Caco-2 (cell line): ENCODE results near the gene SRD5A1. TPM values are rescaled to one million over a fixed set of nuclear protein-coding genes. Genes with fewer than 3 reads are reported as not detected.

Experiments
- BruUV-seq: library from RNA; stranded (reverse); fragments of 400-500 nt; replicated peaks from 2 replicates; lab custom pipeline; 2021; lab: Mats Ljungman, UMichigan
- CTCF ChIA-PET: fragments of 300-600 bp; sonication (Branson Sonifier 250); formaldehyde crosslinking; loops from one replicate; lab custom pipeline; 2022; ENCODE audit warnings: antibody characterized with exemption; lab: Charles Lee
- POLR2A ChIA-PET: fragments of 300-600 bp; sonication (Branson Sonifier 250); formaldehyde crosslinking; loops from one replicate; lab custom pipeline; 2022; ENCODE audit warnings: antibody characterized with exemption; lab: Charles Lee
- DNase-seq, 2 experiments: peaks; one replicate each; pipeline versions ENCODE4 v3.0.0 to v3.0.0-alpha.2; 2020 to 2022
- H3K27me3 ChIP-seq: replicated peaks from 2 replicates; pipeline ENCODE4 v1.6.0; 2011; ENCODE audit warnings: low read length; ENCODE audit not compliant: control insufficient read depth, insufficient read depth
- H3K36me3 ChIP-seq: 2 replicates; pipeline ENCODE4 v1.5.1; 2011; ENCODE audit warnings: low read length; ENCODE audit not compliant: control insufficient read depth, insufficient read depth
- H3K4me1 ChIP-seq: fragments of 250-450 bp; sonication (Bioruptor Pico); 2 replicates; pipeline ENCODE4 v1.5.1; 2020; ENCODE audit warnings: mild to moderate bottlenecking
- H3K4me3 ChIP-seq: 2 replicates; pipeline ENCODE4 v1.5.1; 2011; ENCODE audit warnings: low read depth, mild to moderate bottlenecking, control low read depth, low read length
- H3K9me3 ChIP-seq: fragments of 250-450 bp; sonication (Bioruptor Pico); 2 replicates; pipeline ENCODE4 v1.5.1; 2020; ENCODE audit warnings: mild to moderate bottlenecking, moderate library complexity
- H3K27ac Mint-ChIP-seq: one replicate; pipeline ENCODE4 v1.8.0; 2022; ENCODE audit warnings: mixed read lengths; ENCODE audit not compliant: unreplicated experiment
- H3K27me3 Mint-ChIP-seq: one replicate; pipeline ENCODE4 v1.8.0; 2022; ENCODE audit warnings: mixed read lengths; ENCODE audit not compliant: insufficient read depth, unreplicated experiment
- H3K36me3 Mint-ChIP-seq: one replicate; pipeline ENCODE4 v1.8.0; 2022; ENCODE audit warnings: mild to moderate bottlenecking, mixed read lengths; ENCODE audit not compliant: insufficient read depth, unreplicated experiment
- H3K4me1 Mint-ChIP-seq: one replicate; pipeline ENCODE4 v1.8.0; 2022; ENCODE audit warnings: low read depth, mixed read lengths; ENCODE audit not compliant: unreplicated experiment
- H3K4me3 Mint-ChIP-seq: one replicate; pipeline ENCODE4 v1.8.0; 2022; ENCODE audit warnings: mild to moderate bottlenecking, moderate library complexity, mixed read lengths; ENCODE audit not compliant: unreplicated experiment
- H3K9me3 Mint-ChIP-seq: one replicate; pipeline ENCODE4 v1.8.0; 2022; ENCODE audit warnings: mixed read lengths; ENCODE audit not compliant: unreplicated experiment
- intact Hi-C: fragments of 100-400 bp; cut with micrococcal nuclease; formaldehyde crosslinking; loops from one replicate; pipeline ENCODE4 v1.10.0; 2022; ENCODE audit not compliant: unreplicated experiment
- total RNA-seq: library from RNA; stranded (reverse); gene quantifications from 2 replicates; pipeline ENCODE4 v1.2.3, GENCODE V29; 2022
- TF ChIP-seq, protein P1 (sequence below), 2 experiments: fragments of 200-600 bp in 1 of 2; IDR thresholded peaks; 1 replicate in 1 of 2; 2 replicates in 1 of 2; pipeline versions ENCODE4 v1.5.1 to v1.8.0; 2011 to 2022; ENCODE audit warnings: antibody characterized with exemption in 1 of 2, control low read depth in 1 of 2, inconsistent platforms in 1 of 2, low read depth in 1 of 2, low read length in 1 of 2, mild to moderate bottlenecking in 1 of 2, moderate library complexity in 1 of 2; ENCODE audit not compliant: insufficient read depth in 1 of 2, severe bottlenecking in 1 of 2, unreplicated experiment in 1 of 2

The SRD5A1 gene
- total RNA-seq, 1 experiment from 2014 or later, result 19.4 TPM

DNA sequence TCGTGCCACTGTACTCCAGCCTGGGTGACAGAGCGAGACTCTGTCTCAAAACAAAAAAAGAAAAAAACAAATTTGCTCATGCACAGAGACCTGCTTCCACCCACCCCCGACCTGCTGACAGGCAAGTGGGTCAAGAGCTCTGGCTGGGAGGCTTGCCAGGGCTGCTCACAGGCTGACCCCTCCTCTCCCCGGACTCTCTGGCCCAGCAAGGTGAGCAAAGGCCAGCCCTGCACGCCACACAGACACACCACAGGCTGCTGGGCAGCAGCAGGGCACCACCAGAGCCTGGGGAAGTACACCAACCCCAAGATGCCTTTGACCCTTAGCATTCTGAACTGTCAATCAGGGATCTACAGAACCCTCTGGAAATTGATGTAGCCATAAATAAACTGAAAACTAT is 29.6 kb upstream of the SRD5A1 start:
- Mint-ChIP-seq H3K27ac (no peak overlapping the region), H3K36me3 (peaks cover 93% of the 10 kb centered on the region), H3K9me3 (no peaks in the 10 kb centered on the region), H3K27me3 (no peaks in the 10 kb centered on the region), H3K4me1 (no peaks in the 10 kb centered on the region), H3K4me3 (no peak overlapping the region)
- no peaks in the 10 kb centered on the region for H3K27me3 ChIP-seq
- TF ChIP-seq, protein P1, sequence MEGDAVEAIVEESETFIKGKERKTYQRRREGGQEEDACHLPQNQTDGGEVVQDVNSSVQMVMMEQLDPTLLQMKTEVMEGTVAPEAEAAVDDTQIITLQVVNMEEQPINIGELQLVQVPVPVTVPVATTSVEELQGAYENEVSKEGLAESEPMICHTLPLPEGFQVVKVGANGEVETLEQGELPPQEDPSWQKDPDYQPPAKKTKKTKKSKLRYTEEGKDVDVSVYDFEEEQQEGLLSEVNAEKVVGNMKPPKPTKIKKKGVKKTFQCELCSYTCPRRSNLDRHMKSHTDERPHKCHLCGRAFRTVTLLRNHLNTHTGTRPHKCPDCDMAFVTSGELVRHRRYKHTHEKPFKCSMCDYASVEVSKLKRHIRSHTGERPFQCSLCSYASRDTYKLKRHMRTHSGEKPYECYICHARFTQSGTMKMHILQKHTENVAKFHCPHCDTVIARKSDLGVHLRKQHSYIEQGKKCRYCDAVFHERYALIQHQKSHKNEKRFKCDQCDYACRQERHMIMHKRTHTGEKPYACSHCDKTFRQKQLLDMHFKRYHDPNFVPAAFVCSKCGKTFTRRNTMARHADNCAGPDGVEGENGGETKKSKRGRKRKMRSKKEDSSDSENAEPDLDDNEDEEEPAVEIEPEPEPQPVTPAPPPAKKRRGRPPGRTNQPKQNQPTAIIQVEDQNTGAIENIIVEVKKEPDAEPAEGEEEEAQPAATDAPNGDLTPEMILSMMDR (IDR thresholded peaks at IDR 0.05; ENCODE audit: insufficient read depth in 1 of 2, low read depth in 1 of 2, low read length in 1 of 2, severe bottlenecking in 1 of 2, unreplicated experiment in 1 of 2), result no peak
- DNase-seq, result no peak
- H3K9me3 ChIP-seq, result no peaks in the 10 kb centered on the region
- BruUV-seq, result no TSS peak
- no peaks in the 10 kb centered on the region for H3K4me1 ChIP-seq
- intact Hi-C loops, result no loop called here
- H3K4me3 ChIP-seq, result no peak overlapping the region
- ChIA-PET CTCF (no interaction called here), POLR2A (no interaction called here)
- peaks cover 2% of the 10 kb centered on the region for H3K36me3 ChIP-seq

DNA sequence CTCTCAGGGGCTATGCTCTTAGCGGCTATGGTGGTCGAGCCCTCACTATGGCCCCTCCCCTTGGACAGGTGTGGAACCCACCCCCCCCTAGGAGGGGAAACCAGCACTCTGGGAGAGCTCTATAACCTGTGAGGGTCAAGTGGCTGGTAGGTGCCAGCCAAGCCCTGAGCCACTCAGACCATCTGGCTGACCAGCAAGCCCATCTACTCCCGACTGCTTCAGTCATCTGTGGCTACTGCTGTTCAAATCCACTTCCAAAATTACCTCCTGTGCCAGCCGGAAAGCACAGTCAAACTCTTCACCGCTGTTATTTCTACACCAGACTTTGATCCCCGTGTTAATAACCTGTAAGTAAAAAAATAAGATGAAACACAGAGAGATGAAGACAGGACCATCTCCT is 28.9 kb upstream of the SRD5A1 start:
- H3K27ac Mint-ChIP-seq, result no peak overlapping the region
- Histone ChIP-seq H3K4me1 (no peaks in the 10 kb centered on the region), H3K4me3 (no peak overlapping the region), H3K9me3 (no peaks in the 10 kb centered on the region), H3K27me3 (no peaks in the 10 kb centered on the region), H3K36me3 (peaks cover 4% of the 10 kb centered on the region)
- POLR2A ChIA-PET, result no interaction called here
- no peaks in the 10 kb centered on the region for H3K4me1 Mint-ChIP-seq
- no peaks in the 10 kb centered on the region for H3K9me3 Mint-ChIP-seq
- CTCF ChIA-PET, result no interaction called here
- H3K36me3 Mint-ChIP-seq, result peaks cover 90% of the 10 kb centered on the region
- H3K27me3 Mint-ChIP-seq, result no peaks in the 10 kb centered on the region
- DNase-seq, result no peak
- TF ChIP-seq, protein P1 (IDR thresholded peaks at IDR 0.05; ENCODE audit: insufficient read depth in 1 of 2, low read depth in 1 of 2, low read length in 1 of 2, severe bottlenecking in 1 of 2, unreplicated experiment in 1 of 2), result no peak
- BruUV-seq, result no TSS peak
- intact Hi-C loops, result no loop called here
- no peak overlapping the region for H3K4me3 Mint-ChIP-seq

DNA sequence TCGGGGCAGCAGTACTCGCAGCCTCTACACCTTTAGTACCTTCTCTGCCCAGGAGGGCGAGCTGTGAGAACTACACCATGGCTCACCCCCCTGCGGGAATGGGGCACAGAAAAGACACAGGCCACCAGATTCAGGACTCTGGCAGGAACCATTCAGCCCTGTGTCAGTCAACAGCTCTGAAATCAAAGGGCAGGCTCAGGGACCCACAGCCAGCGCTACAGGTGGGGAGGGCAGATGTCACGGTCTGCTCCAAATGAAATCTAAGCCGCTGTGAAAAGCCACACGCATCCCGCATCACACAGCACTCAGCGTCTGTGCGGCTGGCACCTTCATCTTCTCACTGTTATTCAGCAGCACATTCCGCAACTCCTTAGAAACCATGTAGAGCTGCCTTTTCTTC is 28.3 kb upstream of the SRD5A1 start:
- DNase-seq, result no peak
- TF ChIP-seq, protein P1 (IDR thresholded peaks at IDR 0.05; ENCODE audit: insufficient read depth in 1 of 2, low read depth in 1 of 2, low read length in 1 of 2, severe bottlenecking in 1 of 2, unreplicated experiment in 1 of 2), result no peak
- intact Hi-C loops, result no loop called here
- H3K4me3 ChIP-seq, result no peak overlapping the region
- H3K36me3 ChIP-seq, result peaks cover 4% of the 10 kb centered on the region
- no peaks in the 10 kb centered on the region for H3K9me3 Mint-ChIP-seq
- POLR2A ChIA-PET, result no interaction called here
- H3K4me3 Mint-ChIP-seq, result no peak overlapping the region
- no TSS peak for BruUV-seq
- peaks cover 90% of the 10 kb centered on the region for H3K36me3 Mint-ChIP-seq
- H3K4me1 Mint-ChIP-seq, result no peaks in the 10 kb centered on the region
- no peaks in the 10 kb centered on the region for H3K9me3 ChIP-seq
- no peaks in the 10 kb centered on the region for H3K27me3 ChIP-seq
- no peak overlapping the region for H3K27ac Mint-ChIP-seq
- CTCF ChIA-PET, result no interaction called here
- H3K4me1 ChIP-seq, result no peaks in the 10 kb centered on the region
- no peaks in the 10 kb centered on the region for H3K27me3 Mint-ChIP-seq
